Suppressor macrophage (primary cell): ENCODE measurements around the gene MTIF3.

Experiments used
- DNase-seq, 4 experiments: peaks; one replicate each; pipeline ENCODE4 v3.0.0-alpha.2; 2020 to 2022

Gene MTIF3

DNA sequence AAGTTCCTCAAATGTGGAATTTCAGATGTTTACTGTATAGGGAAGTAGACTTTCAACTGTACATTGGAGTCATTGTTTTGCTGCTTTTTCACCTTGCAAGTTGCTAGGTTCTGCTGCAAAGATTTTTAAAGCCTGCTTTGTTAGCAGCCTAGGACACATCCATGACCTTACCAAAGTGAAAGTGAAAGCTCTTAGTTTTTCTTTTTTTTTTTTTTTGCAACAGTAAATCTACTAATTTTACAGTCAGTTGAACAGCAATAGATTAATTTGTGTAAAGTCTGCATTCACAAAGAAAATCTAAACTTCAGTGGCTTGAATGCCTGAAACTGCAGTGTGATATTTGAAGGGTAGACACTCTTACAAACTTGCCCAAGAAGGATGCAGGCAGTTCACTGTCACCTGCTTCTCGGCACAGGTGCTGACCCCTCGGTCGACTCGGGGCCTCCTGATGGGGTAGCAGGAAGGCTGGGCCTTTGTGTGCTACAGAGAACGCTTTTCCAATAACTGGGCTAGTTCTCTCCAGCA is 5.0 kb upstream of the MTIF3 start:
- peak in 2 of 4 experiments; percentile 16 to 17 for DNase-seq

- DNase-seq: peak; percentile 28 to 71 (median 58)
Measured at GRCh38 chr13:27450921-27451471, 632 bp upstream of the MTIF3 start.

- DNase-seq: no peak
Measured at GRCh38 chr13:27449081-27449603, 1.2 kb downstream of the MTIF3 start.

DNA sequence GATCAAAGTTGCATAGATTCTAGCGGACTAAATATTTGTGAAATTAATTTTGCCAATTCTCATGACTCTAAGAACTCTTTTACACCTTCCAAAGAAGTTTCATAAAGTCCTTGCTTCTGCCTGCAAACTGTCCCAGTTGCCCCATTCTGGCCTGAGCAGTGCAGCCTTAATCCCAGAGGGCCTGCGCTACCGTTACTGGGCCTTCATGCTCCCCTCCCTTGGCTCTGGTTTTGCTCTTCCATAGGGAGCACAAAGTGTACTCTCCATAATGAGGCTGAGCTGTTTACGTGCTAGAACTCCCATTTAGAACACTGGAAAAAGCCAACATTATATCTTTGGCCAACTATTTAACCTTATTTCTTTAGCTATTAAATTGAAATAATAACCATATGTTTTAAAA is 2.1 kb downstream of the MTIF3 start:
- no peak for DNase-seq

GRCh38 chr13:27446986-27447583 is 3.3 kb downstream of the MTIF3 start:
- DNase-seq: no peak

DNA sequence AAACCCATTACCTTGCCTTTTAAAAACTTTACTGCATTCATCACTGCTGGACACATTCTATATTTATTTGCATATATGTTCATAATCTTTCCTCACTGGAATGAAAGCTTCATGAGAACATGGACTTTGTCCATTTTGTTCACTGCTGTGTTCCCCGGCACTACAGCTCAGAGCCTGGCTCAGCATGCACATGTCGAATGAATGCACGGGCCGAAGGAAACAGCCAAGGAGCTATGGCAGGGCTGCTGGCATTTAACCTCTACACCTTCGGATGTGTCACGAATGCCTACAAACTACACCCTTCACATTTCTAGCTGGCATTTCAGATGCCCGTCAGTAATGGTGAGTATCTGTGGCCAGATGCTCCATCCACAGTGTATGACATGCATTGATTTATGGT is 7.6 kb downstream of the MTIF3 start:
- DNase-seq: no peak

DNA sequence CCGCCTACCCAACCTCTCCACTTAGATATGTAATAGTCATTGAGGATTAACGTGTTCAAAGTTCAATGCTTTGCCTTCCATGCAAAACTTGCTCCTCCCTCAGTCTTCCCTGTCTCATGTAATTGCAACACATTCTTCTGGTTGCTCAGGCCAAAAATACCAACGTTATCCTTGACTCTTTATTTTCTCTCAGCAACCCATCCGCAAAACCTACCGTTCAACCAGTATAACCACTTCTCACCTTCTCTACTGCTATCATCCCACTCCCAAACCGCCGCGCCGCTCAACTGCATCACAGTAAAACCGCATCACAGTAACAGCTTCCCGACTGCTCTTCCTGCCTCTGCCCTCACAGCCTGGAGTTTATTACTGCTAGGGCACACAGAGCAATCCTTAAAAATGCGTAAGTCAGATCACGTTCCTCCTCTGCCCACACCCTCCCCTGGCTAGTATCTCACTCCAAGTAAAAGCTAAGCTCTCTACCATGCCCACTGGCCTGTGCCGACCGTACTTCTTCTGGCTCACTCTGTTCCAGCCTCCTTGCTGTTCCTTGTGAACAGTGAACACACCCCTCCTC is 8.2 kb downstream of the MTIF3 start:
- peak in 3 of 4 experiments; percentile 14 to 43 (median 28) for DNase-seq

DNA sequence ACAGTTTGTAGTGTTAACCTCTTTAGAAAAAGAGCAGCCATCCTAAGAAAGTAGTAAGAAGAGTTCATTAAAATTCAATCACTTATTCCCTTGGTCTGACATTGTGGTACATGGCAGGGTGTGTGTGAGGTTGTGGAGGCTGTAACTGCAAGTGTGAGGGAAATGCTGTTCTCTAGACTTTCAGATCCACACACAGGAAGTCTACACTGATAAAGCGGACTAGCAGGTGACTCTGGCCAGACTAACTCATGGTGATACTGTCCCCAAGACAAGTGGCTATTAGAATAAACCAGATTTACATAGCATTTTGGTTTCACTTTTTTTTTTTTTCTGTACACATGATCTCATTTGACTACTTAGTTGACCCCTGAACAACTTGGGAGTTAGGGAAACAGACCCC is 10.0 kb downstream of the MTIF3 start:
- DNase-seq: no peak

DNA sequence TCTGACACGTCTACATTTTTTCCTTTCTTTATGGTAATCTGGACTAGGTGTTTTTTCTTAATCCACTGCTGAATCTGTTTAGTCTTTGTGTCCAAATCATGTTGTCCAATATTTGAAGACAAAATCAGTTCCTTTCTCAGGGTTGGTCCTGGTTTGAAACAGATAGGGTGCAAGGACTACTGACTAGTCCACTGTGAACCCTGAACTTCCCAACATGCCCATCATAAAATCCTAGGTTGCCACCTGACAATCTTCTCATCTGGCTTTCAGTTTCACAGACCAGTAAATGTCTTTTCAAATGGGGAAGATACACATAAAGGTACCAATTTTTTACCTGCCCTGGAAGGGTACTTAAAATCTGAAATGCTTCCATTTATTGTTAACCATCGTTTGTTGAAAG is 13.2 kb downstream of the MTIF3 start:
- DNase-seq: no peak

- DNase-seq: no peak
Measured at GRCh38 chr13:27432611-27433210, 17.7 kb downstream of the MTIF3 start.

- no peak for DNase-seq
Measured at GRCh38 chr13:27432180-27432579, 18.2 kb downstream of the MTIF3 start.

DNA sequence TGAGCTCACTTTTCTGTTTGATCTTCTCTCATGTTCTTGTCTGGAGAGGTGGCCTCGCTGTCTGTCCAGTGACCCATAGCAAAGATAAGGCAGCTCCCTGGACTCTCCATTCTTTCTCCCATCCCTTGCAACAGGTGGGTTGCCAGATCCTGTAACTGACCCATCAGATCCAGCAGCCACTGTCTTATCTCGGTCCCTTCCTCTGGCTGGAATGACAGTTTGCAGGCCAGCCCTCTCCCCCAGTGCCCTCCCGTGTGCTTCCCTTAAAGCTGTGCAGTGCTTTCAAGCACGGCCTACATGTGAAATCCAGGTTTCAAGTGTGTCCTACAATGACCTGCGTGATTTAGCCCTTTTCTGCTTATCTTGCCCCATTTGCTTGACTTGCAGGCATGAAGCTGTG is 22.2 kb downstream of the MTIF3 start:
- DNase-seq: no peak

DNA sequence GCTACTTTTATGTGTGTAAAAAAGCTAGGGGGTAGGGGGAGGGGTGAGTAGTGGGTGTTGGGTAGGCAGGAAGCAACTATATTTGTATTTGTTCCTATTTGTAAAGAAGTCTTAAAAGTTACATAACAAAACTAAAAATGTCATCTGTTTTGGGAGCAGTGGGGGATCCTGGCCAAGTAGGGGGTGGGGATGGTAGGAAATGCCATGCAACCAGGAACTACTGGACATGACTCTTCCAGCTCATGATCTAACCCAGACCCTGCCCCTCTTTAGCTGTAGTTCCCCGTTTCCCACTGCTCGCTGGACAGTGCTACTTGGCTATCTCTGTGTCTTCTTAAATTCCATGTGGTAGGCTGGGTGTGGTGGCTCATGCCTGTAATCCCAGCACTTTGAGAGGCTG is 22.7 kb downstream of the MTIF3 start:
- DNase-seq: peak; percentile 67 to 90 (median 86)

DNA sequence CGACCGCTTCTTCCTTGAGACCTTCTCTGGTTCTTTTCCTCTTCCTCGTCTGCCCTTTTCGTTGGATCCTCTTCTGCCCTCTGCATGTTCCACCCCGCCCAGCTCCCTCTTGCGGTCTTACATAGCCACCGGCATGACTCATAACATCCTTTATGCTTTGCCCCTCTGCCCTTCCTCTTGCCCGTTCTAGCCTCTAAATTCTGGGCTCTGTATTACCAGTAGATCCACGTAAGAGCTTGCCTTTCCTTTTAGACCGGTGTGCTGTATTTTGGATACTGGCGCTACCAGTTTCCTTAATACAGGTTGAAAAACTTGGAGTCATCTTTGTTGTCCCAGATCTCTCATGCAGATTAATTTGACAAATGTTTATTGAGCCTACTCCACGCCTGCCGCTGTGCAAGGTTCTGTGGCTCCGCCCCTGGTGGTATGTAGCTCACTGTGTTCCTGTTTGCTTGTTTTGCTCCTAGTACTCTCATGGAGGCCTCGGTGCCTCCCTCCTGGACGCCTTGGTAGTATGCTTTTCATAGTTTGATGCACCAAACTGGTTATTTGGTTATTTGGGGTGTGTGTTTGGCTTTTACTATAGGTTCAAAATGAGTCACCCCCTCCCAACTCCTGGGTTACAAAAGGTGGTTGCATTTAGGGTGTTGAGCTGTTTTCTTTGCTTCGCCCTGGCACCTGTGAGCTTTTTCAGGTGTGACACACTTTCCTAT is 24.3 kb downstream of the MTIF3 start:
- peak; percentile 86 to 95 (median 94) for DNase-seq

- DNase-seq: peak in 2 of 4 experiments; percentile 66 to 68
Measured at GRCh38 chr13:27425158-27425917, 25.0 kb downstream of the MTIF3 start.

GRCh38 chr13:27424246-27425157 is 25.9 kb downstream of the MTIF3 start, which contains the start of gene GTF3A:
TSS of gene GTF3A (plus strand) at chr13:27424619.
- DNase-seq: peak; percentile 93 to 98 (median 96)

GRCh38 chr13:27423333-27423732 is 27.0 kb downstream of the MTIF3 start:
- no peak for DNase-seq

- DNase-seq: no peak
Measured at GRCh38 chr13:27421101-27421871, 29.1 kb downstream of the MTIF3 start.

- DNase-seq: peak in 1 of 4 experiments; percentile 23
Measured at GRCh38 chr13:27419328-27419727, 31.0 kb downstream of the MTIF3 start.

- peak; percentile 33 to 61 (median 44) for DNase-seq
Measured at GRCh38 chr13:27415116-27415515, 35.2 kb downstream of the MTIF3 start.
